Ovary (tissue), 3 donors: ENCODE results near the gene TCF25.

Experiments used
- EP300 ChIP-seq: sonication (generic); formaldehyde crosslinking; IDR thresholded peaks from one replicate; pipeline ENCODE4 v1.6.1; 2017; ENCODE audit warnings: antibody characterized with exemption
- POLR2A ChIP-seq: fragments of 450-650 bp; IDR thresholded peaks from one replicate; pipeline ENCODE4 v1.6.1; 2017; ENCODE audit warnings: antibody characterized with exemption, mild to moderate bottlenecking, moderate library complexity
- TF ChIP-seq, protein P1 (sequence below), 3 donors: fragments of 450-650 bp in 2 of 3; fragments of 200-600 bp in 1 of 3; IDR thresholded peaks; one replicate each; pipeline versions ENCODE4 v1.5.1 to v1.8.0; 2016 to 2022; ENCODE audit warnings: antibody characterized with exemption in 3 of 3, mild to moderate bottlenecking in 1 of 3
- donor health status: DM: no; HTN: no; CAD: no.

DNA sequence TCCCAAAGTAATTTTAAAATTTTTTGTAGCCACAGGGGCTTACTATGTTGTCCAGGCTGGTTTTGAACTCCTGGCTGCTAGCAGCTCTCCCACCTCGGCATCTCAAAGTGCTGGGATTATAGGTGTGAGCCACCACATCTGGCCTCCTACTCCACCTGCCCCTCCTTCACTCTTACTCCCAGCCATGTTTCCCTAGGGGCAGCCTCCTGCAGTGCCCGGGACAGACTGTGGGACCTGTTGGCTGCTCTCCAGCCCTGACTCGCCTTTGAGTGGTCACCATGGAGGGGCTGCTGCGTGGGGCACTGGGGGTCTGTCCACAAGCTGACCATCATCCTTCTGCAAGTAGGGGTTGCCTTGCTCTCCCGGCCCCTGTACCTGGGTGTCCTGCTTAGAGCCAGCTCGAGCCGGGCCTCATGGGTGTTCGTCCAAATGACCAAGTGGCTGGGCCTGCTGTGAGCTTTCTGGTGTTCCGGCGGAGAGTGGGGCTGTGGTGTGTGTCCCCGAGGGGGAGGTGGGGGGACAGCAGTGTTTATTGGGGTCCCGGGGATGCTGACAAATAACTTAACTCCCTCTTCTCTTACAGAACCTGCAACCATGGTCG is 28.6 kb upstream of the TCF25 start:
- TF ChIP-seq, protein P1, sequence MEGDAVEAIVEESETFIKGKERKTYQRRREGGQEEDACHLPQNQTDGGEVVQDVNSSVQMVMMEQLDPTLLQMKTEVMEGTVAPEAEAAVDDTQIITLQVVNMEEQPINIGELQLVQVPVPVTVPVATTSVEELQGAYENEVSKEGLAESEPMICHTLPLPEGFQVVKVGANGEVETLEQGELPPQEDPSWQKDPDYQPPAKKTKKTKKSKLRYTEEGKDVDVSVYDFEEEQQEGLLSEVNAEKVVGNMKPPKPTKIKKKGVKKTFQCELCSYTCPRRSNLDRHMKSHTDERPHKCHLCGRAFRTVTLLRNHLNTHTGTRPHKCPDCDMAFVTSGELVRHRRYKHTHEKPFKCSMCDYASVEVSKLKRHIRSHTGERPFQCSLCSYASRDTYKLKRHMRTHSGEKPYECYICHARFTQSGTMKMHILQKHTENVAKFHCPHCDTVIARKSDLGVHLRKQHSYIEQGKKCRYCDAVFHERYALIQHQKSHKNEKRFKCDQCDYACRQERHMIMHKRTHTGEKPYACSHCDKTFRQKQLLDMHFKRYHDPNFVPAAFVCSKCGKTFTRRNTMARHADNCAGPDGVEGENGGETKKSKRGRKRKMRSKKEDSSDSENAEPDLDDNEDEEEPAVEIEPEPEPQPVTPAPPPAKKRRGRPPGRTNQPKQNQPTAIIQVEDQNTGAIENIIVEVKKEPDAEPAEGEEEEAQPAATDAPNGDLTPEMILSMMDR (IDR thresholded peaks at IDR 0.05): no peak
- TF ChIP-seq POLR2A (no peak), EP300 (no peak)
